Lung (tissue), 12 donors: ENCODE results near the gene CPSF4. TPM values are rescaled to one million over a fixed set of nuclear protein-coding genes. Genes with fewer than 3 reads are reported as not detected.
"Not testable (repeated sequence)": the region's sequence is repeated elsewhere in the genome, so short reads cannot be mapped to it uniquely, and the experiment has no call there.

Experiments used
- ATAC-seq: fragments of 200-7000 bp; cut with Tn5 transposase; one replicate; pipeline ENCODE4 v1.9.1; 2020; ENCODE audit warnings: moderate number of reproducible peaks; ENCODE audit not compliant: insufficient read depth, low FRiP score
- DNase-seq, 3 donors: peaks; one replicate each; pipeline ENCODE4 v3.0.0-alpha.2; 2013 to 2017
- H3K27ac ChIP-seq, 2 donors: one replicate each; pipeline ENCODE4 v1.5.1; 2013; ENCODE audit warnings: mild to moderate bottlenecking in 2 of 2, moderate library complexity in 2 of 2, control low read depth in 1 of 2, inconsistent platforms in 1 of 2, low read depth in 1 of 2, low read length in 1 of 2
- H3K27me3 ChIP-seq, 3 donors: one replicate each; pipeline ENCODE4 v1.5.1; 2013; ENCODE audit warnings: low read length in 2 of 3; ENCODE audit not compliant: control insufficient read depth in 3 of 3, insufficient read depth in 3 of 3
- H3K36me3 ChIP-seq, 4 donors: one replicate each; pipeline ENCODE4 v1.5.1; 2013; ENCODE audit warnings: low read length in 4 of 4, mild to moderate bottlenecking in 1 of 4, moderate library complexity in 1 of 4; ENCODE audit not compliant: control insufficient read depth in 4 of 4, insufficient read depth in 4 of 4
- H3K4me1 ChIP-seq, 5 donors: one replicate each; pipeline ENCODE4 v1.5.1; 2013; ENCODE audit warnings: low read length in 5 of 5, mild to moderate bottlenecking in 2 of 5, moderate library complexity in 1 of 5; ENCODE audit not compliant: control insufficient read depth in 5 of 5, insufficient read depth in 5 of 5
- H3K4me3 ChIP-seq: one replicate; pipeline ENCODE4 v1.5.1; 2013; ENCODE audit warnings: mild to moderate bottlenecking, control low read depth, moderate library complexity
- H3K9ac ChIP-seq, 2 donors: one replicate each; pipeline ENCODE4 v1.5.1; 2013; ENCODE audit warnings: low read length in 2 of 2, control low read depth in 1 of 2; ENCODE audit not compliant: insufficient read depth in 1 of 2
- H3K9me3 ChIP-seq, 4 donors: one replicate each; pipeline ENCODE4 v1.5.1; 2013; ENCODE audit warnings: low read length in 3 of 4, mild to moderate bottlenecking in 1 of 4, moderate library complexity in 1 of 4; ENCODE audit not compliant: control insufficient read depth in 4 of 4, insufficient read depth in 3 of 4
- WGBS, 2 donors: extraction: QIAGEN DNeasy Blood & Tissue Kit; methylation state at CpG; one replicate each; pipeline ENCODE4 v1.1.7; 2013; 5-methylcytosine and 5-hydroxymethylcytosine counted together
- polyA plus RNA-seq, 2 donors: library from polyadenylated mRNA; stranded (reverse); fragments of 200-250 nt; gene quantifications; one replicate each; pipeline ENCODE4 v1.2.1, GENCODE V29; 2013
- total RNA-seq, 2 donors: library from RNA; depleted of rRNA in 1 of 2; stranded (reverse); fragments of >200 nt in 1 of 2; gene quantifications; one replicate each; pipeline ENCODE4 v1.2.1, GENCODE V29; 2014 to 2021
- TF ChIP-seq, protein P1 (sequence below): IDR thresholded peaks from 2 replicates; pipeline ENCODE4 v1.5.1; 2012; ENCODE audit warnings: mild to moderate bottlenecking; ENCODE audit errors: control extremely low read depth, extremely low read depth
- donor health status: control.
- donor health status: control.
- donor health status: Bipolar disorder and iron deficiency.
- donor health status: healthy.
- donor health status: DM: yes; HTN: yes; CAD: no.

The CPSF4 gene
- total and polyA plus RNA-seq, 4 donors = 18.3 to 36.8 (median 27.7) TPM

GRCh38 chr7:99499721-99500636 lies 61.2 kb downstream of the CPSF4 start, which contains the start of gene ZNF394:
TSS of gene ZNF394 (minus strand) at chr7:99500281. CDS start at chr7:99500093, 188 bp downstream.
- Histone ChIP-seq H3K9me3 (peaks cover 0 to 4% (median 0%) of the 10 kb centered on the region in 4 donors), H3K9ac (peak within 1 kb of the TSS; percentile 63 to 85), H3K4me1 (peaks cover 5 to 15% (median 10%) of the 10 kb centered on the region in 5 donors), H3K27ac (peak within 1 kb of the TSS; percentile 95 to 99), H3K27me3 (no peaks in the 10 kb centered on the region), H3K36me3 (peaks cover 3 to 14% (median 9%) of the 10 kb centered on the region in 4 donors), H3K4me3 (peak within 1 kb of the TSS; percentile 87)
- WGBS, 2 donors = 0% methylated on average over 68 of the region's 68 CpGs
- ATAC-seq (peak; percentile 66), DNase-seq (peak; percentile 92 to 96 (median 95))
- TF ChIP-seq, protein P1, sequence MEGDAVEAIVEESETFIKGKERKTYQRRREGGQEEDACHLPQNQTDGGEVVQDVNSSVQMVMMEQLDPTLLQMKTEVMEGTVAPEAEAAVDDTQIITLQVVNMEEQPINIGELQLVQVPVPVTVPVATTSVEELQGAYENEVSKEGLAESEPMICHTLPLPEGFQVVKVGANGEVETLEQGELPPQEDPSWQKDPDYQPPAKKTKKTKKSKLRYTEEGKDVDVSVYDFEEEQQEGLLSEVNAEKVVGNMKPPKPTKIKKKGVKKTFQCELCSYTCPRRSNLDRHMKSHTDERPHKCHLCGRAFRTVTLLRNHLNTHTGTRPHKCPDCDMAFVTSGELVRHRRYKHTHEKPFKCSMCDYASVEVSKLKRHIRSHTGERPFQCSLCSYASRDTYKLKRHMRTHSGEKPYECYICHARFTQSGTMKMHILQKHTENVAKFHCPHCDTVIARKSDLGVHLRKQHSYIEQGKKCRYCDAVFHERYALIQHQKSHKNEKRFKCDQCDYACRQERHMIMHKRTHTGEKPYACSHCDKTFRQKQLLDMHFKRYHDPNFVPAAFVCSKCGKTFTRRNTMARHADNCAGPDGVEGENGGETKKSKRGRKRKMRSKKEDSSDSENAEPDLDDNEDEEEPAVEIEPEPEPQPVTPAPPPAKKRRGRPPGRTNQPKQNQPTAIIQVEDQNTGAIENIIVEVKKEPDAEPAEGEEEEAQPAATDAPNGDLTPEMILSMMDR = no peak

DNA sequence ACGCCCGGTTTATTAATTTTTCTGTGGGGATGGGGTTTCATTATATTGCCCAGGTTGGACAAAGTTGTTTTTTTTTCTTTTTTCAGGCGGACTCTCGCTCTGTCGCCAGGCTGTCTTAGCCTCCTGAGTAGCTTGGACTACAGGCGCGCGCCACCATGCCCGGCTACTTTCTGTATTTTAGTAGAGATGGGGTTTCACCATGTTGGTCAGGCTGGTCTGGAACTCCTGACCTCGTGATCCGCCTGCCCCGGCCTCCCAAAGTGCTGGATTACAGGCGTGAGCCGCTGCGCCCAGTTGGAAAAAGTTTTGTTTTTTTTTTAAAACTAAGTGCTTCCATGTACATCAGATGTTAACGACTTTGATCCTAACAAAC lies 61.9 kb downstream of the CPSF4 start:
- 50 to 52% methylated on average over 16 of the region's 16 CpGs for WGBS, 2 donors
- DNase-seq = no peak
- H3K9ac ChIP-seq = peak overlapping the region in 1 of 2 donors; percentile 59
- H3K27ac ChIP-seq = peak overlapping the region; percentile 95 to 99
- TF ChIP-seq, protein P1 = no peak
- peaks cover 0 to 3% (median 0%) of the 10 kb centered on the region in 4 donors for H3K9me3 ChIP-seq
- H3K4me3 ChIP-seq = peak overlapping the region; percentile 87
- peaks cover 0 to 14% (median 7%) of the 10 kb centered on the region in 4 donors for H3K36me3 ChIP-seq
- peaks cover 5 to 19% (median 10%) of the 10 kb centered on the region in 5 donors for H3K4me1 ChIP-seq
- ATAC-seq = no peak
- H3K27me3 ChIP-seq = no peaks in the 10 kb centered on the region

DNA sequence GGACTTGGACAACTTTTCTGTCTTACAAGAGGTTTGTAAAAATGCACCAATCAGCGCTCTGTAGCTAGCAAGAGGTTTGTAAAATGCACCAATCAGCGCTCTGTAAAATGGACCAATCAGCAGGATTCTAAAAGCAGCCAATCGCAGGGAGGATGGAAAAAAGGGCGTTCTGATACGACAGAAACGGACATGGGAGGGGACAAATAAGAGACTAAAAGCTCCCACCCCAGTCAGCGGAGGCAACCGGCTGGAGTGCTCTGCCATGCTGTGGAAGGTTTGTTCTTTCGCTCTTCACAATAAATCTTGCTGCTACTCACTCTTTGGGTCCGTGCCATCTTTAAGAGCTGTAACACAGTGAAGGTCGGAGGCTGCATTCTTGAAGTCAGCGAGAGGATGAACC lies 62.5 kb downstream of the CPSF4 start:
- not testable (repeated sequence) for ATAC-seq, H3K4me3 ChIP-seq

GRCh38 chr7:99504281-99504602 lies 65.5 kb downstream of the CPSF4 start:
- Histone ChIP-seq H3K4me1 (peaks cover 9 to 21% (median 13%) of the 10 kb centered on the region in 5 donors), H3K27ac (peak overlapping the region; percentile 85 to 93), H3K4me3 (peak overlapping the region; percentile 39), H3K9me3 (no peaks in the 10 kb centered on the region), H3K36me3 (no peaks in the 10 kb centered on the region), H3K27me3 (no peaks in the 10 kb centered on the region), H3K9ac (no peak overlapping the region)
- TF ChIP-seq, protein P1 = no peak
- DNase-seq (peak in 2 of 3 donors; percentile 99), ATAC-seq (no peak)
- WGBS, 2 donors = 7 to 9% methylated on average over 19 of the region's 19 CpGs

More for the DNA sequence above, 62.5 kb downstream of the CPSF4 start:
- H3K4me1 ChIP-seq = peaks cover 11 to 25% (median 15%) of the 10 kb centered on the region in 5 donors
- H3K36me3 ChIP-seq, H3K27ac ChIP-seq, H3K27me3 ChIP-seq, H3K9ac ChIP-seq, H3K9me3 ChIP-seq: not testable (repeated sequence)
- WGBS, 2 donors = 90 to 95% methylated on average over 12 of the region's 12 CpGs
- peak in 1 of 3 donors; percentile 6 for DNase-seq
